HepG2 (cell line): ENCODE data around the gene CDCP2. TPM values are rescaled to one million over a fixed set of nuclear protein-coding genes. Genes with fewer than 3 reads are reported as not detected.

Experiments used
- ATAC-seq: fragments of 200-7000 bp; cut with Tn5 transposase; 3 replicates; pipeline ENCODE4 v1.9.1; 2020; ENCODE audit warnings: mild to moderate bottlenecking, moderate library complexity
- BruUV-seq: library from RNA; stranded (reverse); fragments of 400-500 nt; replicated peaks from 2 replicates; lab custom pipeline; 2021; lab: Mats Ljungman, UMichigan
- CTCF ChIA-PET: fragments of 300-600 bp; formaldehyde crosslinking; extraction: SDS; loops from one replicate; lab custom pipeline; 2021; ENCODE audit warnings: low total read pairs, inconsistent platforms, low intra/inter-chr PET ratio; lab: Yijun Ruan, JAX
- POLR2A ChIA-PET: fragments of 350-600 bp; sonication (Branson Sonifier 250); formaldehyde crosslinking; loops from one replicate; lab custom pipeline; 2020; ENCODE audit warnings: antibody characterized with exemption, inconsistent platforms; lab: Yijun Ruan, JAX
- DNase-seq: peaks from one replicate; pipeline ENCODE4 v3.0.0-alpha.2; 2015; ENCODE audit warnings: low spot score
- FAIRE-seq: peaks from 3 replicates; lab custom pipeline; 2011; peaks lifted over from hg19 to GRCh38; lab: Jason Lieb, UNC
- H2AFZ ChIP-seq: one replicate; pipeline ENCODE4 v1.6.1; 2011; ENCODE audit warnings: low read length, inconsistent platforms
- H3K27ac ChIP-seq: fragments of 300-600 bp; 3 replicates; pipeline ENCODE4 v1.8.0; 2011; ENCODE audit warnings: mixed run types, mild to moderate bottlenecking, mixed read lengths, low read length, inconsistent platforms; ENCODE audit not compliant: insufficient read depth; ENCODE audit errors: extremely low read length
- H3K27me3 ChIP-seq, 2 experiments: fragments of 200-600 bp in 1 of 2; 2 replicates in 1 of 2; 3 replicates in 1 of 2; pipeline versions ENCODE4 v1.6.0 to v1.8.0; 2011; ENCODE audit warnings: low read length in 2 of 2, mild to moderate bottlenecking in 2 of 2, moderate library complexity in 2 of 2, inconsistent platforms in 1 of 2; ENCODE audit not compliant: insufficient read depth in 2 of 2, control insufficient read depth in 1 of 2
- H3K36me3 ChIP-seq, 2 experiments: fragments of 200-600 bp in 1 of 2; replicated peaks in 1 of 2; 2 replicates in 1 of 2; 3 replicates in 1 of 2; pipeline versions ENCODE4 v1.5.1 to v1.8.0; 2011; ENCODE audit warnings: low read length in 2 of 2, inconsistent platforms in 1 of 2; ENCODE audit not compliant: insufficient read depth in 2 of 2, control insufficient read depth in 1 of 2
- H3K4me1 ChIP-seq: 2 replicates; pipeline ENCODE4 v1.5.1; 2012; ENCODE audit warnings: low read length, inconsistent platforms; ENCODE audit not compliant: insufficient read depth
- H3K4me2 ChIP-seq: 2 replicates; pipeline ENCODE4 v1.6.0; 2011; ENCODE audit warnings: low read depth, low read length, inconsistent platforms
- H3K4me3 ChIP-seq, 3 experiments: fragments of 200-600 bp in 1 of 3; sonication (generic), shearing (Covaris generic) in 1 of 3; replicated peaks in 1 of 3; 2 replicates each; pipeline ENCODE4 v1.5.1; 2011 to 2016; ENCODE audit warnings: low read length in 3 of 3, inconsistent platforms in 2 of 3, low read depth in 2 of 3, mild to moderate bottlenecking in 2 of 3, control low read depth in 1 of 3, mixed read lengths in 1 of 3; ENCODE audit not compliant: insufficient read depth in 1 of 3
- H3K79me2 ChIP-seq: one replicate; pipeline ENCODE4 v1.6.1; 2011; ENCODE audit warnings: low read length, inconsistent platforms; ENCODE audit not compliant: insufficient read depth
- H3K9ac ChIP-seq: 2 replicates; pipeline ENCODE4 v1.6.0; 2011; ENCODE audit warnings: mild to moderate bottlenecking, low read depth, low read length, inconsistent platforms; ENCODE audit not compliant: insufficient read depth
- H3K9me3 ChIP-seq: 2 replicates; pipeline ENCODE4 v1.5.1; 2012; ENCODE audit warnings: mild to moderate bottlenecking, low read length
- H4K20me1 ChIP-seq: 2 replicates; pipeline ENCODE4 v1.6.0; 2011; ENCODE audit warnings: inconsistent platforms, mild to moderate bottlenecking, low read length, moderate library complexity; ENCODE audit not compliant: insufficient read depth
- CAMTA2 ChIP-seq: sonication (generic); formaldehyde crosslinking; IDR thresholded peaks from 2 replicates; pipeline ENCODE4 v1.4.0; 2020; ENCODE audit warnings: mild to moderate bottlenecking, missing genetic modification reagents, borderline replicate concordance
- RBM39 ChIP-seq: fragments of 200-400 bp; formaldehyde crosslinking; IDR thresholded peaks from one replicate; pipeline ENCODE4 v1.6.1; 2018; ENCODE audit warnings: antibody characterized with exemption, mild to moderate bottlenecking, low read depth, low read length; ENCODE audit not compliant: poor library complexity, severe bottlenecking
- SRSF9 ChIP-seq: fragments of 200-400 bp; formaldehyde crosslinking; IDR thresholded peaks from 2 replicates; pipeline ENCODE4 v1.6.1; 2018; ENCODE audit warnings: borderline replicate concordance, mild to moderate bottlenecking, low read depth, low read length; ENCODE audit not compliant: insufficient read depth, poor library complexity, severe bottlenecking
- TEAD2 ChIP-seq: sonication (generic); formaldehyde crosslinking; IDR thresholded peaks from 2 replicates; pipeline ENCODE4 v1.9.0; 2021; ENCODE audit warnings: missing genetic modification reagents
- ZC3H13 ChIP-seq: sonication (generic); formaldehyde crosslinking; IDR thresholded peaks from 2 replicates; pipeline ENCODE4 v1.8.1; 2023; ENCODE audit warnings: mild to moderate bottlenecking, missing genetic modification reagents, moderate library complexity
- ZNF768 ChIP-seq: sonication (generic); formaldehyde crosslinking; IDR thresholded peaks from 2 replicates; pipeline ENCODE4 v1.4.0; 2020; ENCODE audit warnings: missing genetic modification reagents
- WGBS: methylation state at CpG from one replicate; pipeline ENCODE4 v1.1.6; 2017; ENCODE audit warnings: low lambda C conversion rate; 5-methylcytosine and 5-hydroxymethylcytosine counted together
- in situ Hi-C: cut with HindIII; loops from 2 replicates; pipeline ENCODE4 v1.10.0; 2017; ENCODE audit warnings: low pct_unique_long_range_greater_than_20kb; ENCODE audit not compliant: extremely low pct_ligation_motif_present
- intact Hi-C: fragments of 100-400 bp; cut with micrococcal nuclease; formaldehyde crosslinking; loops from one replicate; pipeline ENCODE4 v1.10.0; 2022; ENCODE audit not compliant: unreplicated experiment
- polyA plus RNA-seq, 8 experiments: library from polyadenylated mRNA; depleted of rRNA in 3 of 8; stranded (reverse) in 7 of 8; unstranded in 1 of 8; fragments of >200 nt; fragmentation: Illumina TruSeq in 4 of 8; extraction: Trizol in 4 of 8; gene quantifications; 2 replicates each; pipeline versions ENCODE4 v1.2.1 to v1.2.3, GENCODE V29; 2011 to 2016; ENCODE audit warnings: low read depth in 4 of 8, missing spikeins in 1 of 8, mixed read lengths in 1 of 8; ENCODE audit not compliant: insufficient read depth in 1 of 8
- total RNA-seq, 5 experiments: library from RNA; depleted of rRNA; stranded (reverse); fragments of >200 nt; fragmentation: Illumina TruSeq; extraction: Trizol; gene quantifications; 2 replicates each; pipeline ENCODE4 v1.2.3, GENCODE V29; 2016; ENCODE audit warnings: low read depth in 1 of 5

CDCP2 gene
- total and polyA plus RNA-seq, 2 of the 13 experiments (the other 11 are each of a cell fraction or from before 2014, with no cell fraction given), result not detected

DNA sequence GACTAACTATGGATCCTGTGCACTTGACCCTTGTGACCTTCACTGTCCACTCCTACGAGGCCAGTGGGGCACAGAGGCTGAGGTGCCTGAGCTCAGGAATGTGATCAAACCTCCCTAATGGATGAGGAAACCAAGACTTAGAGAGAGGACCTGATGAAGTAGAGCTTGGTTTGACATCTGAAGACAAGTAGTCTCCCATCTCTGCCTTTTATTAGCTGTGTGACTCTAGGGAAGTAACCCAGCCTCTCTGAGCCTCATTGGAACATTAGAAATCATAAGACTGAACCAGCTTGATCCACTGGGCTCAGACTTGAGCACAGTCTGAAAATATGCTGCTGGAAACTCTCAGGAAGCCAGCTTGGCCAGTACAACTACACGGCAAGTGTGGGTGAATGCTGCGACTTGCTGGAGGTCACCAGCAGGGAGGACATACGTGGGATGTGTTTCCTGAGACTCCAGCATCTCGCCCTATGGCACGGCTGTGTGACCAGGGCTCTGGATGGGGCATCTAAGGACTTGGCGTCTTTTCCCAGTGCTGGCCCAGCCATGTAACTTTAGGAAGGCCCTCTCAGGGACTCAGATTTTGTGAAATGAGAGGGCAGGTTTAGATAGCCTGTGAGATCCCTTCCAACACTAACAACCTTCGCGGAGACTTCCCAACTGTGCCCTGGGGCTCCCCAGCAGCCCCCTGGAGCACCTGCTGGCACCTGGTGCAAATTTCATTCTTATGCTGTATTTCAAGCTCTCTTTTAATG, 10.5 kb downstream of the CDCP2 start:
- no TSS peak for BruUV-seq
- H3K36me3 ChIP-seq, result no peaks in the 10 kb centered on the region
- no peaks in the 10 kb centered on the region for H4K20me1 ChIP-seq
- in situ Hi-C loops (no loop called here), intact Hi-C loops (no loop called here)
- WGBS, result 16% methylated on average over 5 of the region's 9 CpGs
- ChIA-PET CTCF (no interaction called here), POLR2A (no interaction called here)
- H2AFZ ChIP-seq, result no peak overlapping the region
- H3K4me2 ChIP-seq, result no peak overlapping the region
- no peak for FAIRE-seq
- no peaks in the 10 kb centered on the region for H3K79me2 ChIP-seq
- TF ChIP-seq ZNF768 (peak; percentile 49; the same call in 1 of the 2 replicates), CAMTA2 (no peak), ZC3H13 (CRISPR knock-in tag) (no peak), SRSF9 (no peak)
- no peak overlapping the region for H3K9ac ChIP-seq
- H3K4me1 ChIP-seq, result peaks cover 4% of the 10 kb centered on the region
- DNase-seq, result no peak
- H3K4me3 ChIP-seq, result no peak overlapping the region
- no peak overlapping the region for H3K27ac ChIP-seq
- H3K27me3 ChIP-seq, result peaks cover 0 to 15% of the 10 kb centered on the region in 2 experiments; a peak in 3 of 5 replicates
- no peak for ATAC-seq
- H3K9me3 ChIP-seq, result no peaks in the 10 kb centered on the region

DNA sequence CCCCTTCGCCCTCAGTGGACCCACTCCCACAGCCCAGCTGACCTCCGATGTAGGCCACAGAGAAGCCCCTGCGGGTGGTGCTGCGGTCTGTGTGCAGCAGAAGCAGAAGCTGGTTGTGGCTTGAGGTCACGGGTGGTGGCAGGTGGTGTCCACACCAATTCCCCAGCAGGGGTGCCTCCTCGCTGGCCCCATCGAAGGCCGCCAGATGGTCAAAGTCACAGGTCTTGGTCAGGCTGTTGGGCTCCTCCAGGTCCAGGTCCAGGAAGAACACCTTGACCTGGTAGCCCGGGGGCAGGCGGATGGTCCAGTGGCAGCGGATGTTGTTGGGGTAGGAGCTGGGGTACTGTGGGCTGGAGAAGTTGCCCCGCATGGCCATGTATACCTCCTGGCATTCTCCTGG, 13.1 kb downstream of the CDCP2 start:
- no peaks in the 10 kb centered on the region for H4K20me1 ChIP-seq
- no peak overlapping the region for H2AFZ ChIP-seq
- H3K27ac ChIP-seq, result no peak overlapping the region
- POLR2A ChIA-PET, result no interaction called here
- TF ChIP-seq RBM39, result no peak
- no peak for TF ChIP-seq TEAD2
- DNase-seq (no peak), ATAC-seq (no peak), FAIRE-seq (no peak)
- H3K9me3 ChIP-seq, result no peaks in the 10 kb centered on the region
- no peaks in the 10 kb centered on the region for H3K79me2 ChIP-seq
- 59% methylated on average over 7 of the region's 12 CpGs for WGBS
- H3K36me3 ChIP-seq, result no peaks in the 10 kb centered on the region
- no peak overlapping the region for H3K4me2 ChIP-seq
- H3K9ac ChIP-seq, result no peak overlapping the region
- BruUV-seq, result no TSS peak
- in situ Hi-C loops, result no loop called here
- intact Hi-C loops, result no loop called here
- H3K4me3 ChIP-seq, result no peak overlapping the region
- CTCF ChIA-PET, result no interaction called here
- H3K4me1 ChIP-seq, result peaks cover 27% of the 10 kb centered on the region
- peaks cover 0 to 15% of the 10 kb centered on the region in 2 experiments; a peak in 3 of 5 replicates for H3K27me3 ChIP-seq
